K562 (cell line): Measurements from ENCODE around the gene NRCAM. TPM values are rescaled to one million over a fixed set of nuclear protein-coding genes. Genes with fewer than 3 reads are reported as not detected.

Source experiments
- LEF1 ChIP-seq: fragments of 450-650 bp; IDR thresholded peaks from 2 replicates; pipeline ENCODE4 v1.6.1; 2016; ENCODE audit warnings: mild to moderate bottlenecking
- ZNF830 ChIP-seq: fragments of 250-450 bp; sonication (Bioruptor Pico); IDR thresholded peaks from 2 replicates; pipeline ENCODE4 v1.5.0; 2021; ENCODE audit warnings: mild to moderate bottlenecking
- polyA plus RNA-seq, 8 experiments: library from polyadenylated mRNA; depleted of rRNA in 4 of 8; stranded (reverse) in 5 of 8; unstranded in 3 of 8; fragments of >200 nt; fragmentation: Nextera tagmentation in 2 of 8; fragmentation: Illumina TruSeq in 1 of 8; extraction: Ambion mirVana in 2 of 8; extraction: Trizol in 1 of 8; gene quantifications; 2 replicates each; pipeline versions ENCODE4 v1.2.1 to v1.2.3, GENCODE V29; 2011 to 2014; ENCODE audit warnings: inconsistent platforms in 1 of 8, missing spikeins in 1 of 8
- total RNA-seq, 7 experiments: library from RNA; depleted of rRNA in 6 of 7; stranded (reverse); fragments of >200 nt in 6 of 7; fragmentation: Illumina TruSeq in 2 of 7; extraction: Trizol in 2 of 7; gene quantifications; 2 replicates each; pipeline versions ENCODE4 v1.2.1 to v1.2.3, GENCODE V29; 2011 to 2021; ENCODE audit warnings: low replicate concordance in 1 of 7
- TF ChIP-seq, protein P1 (sequence below): fragments of 200-600 bp; sonication (generic); IDR thresholded peaks from one replicate; pipeline ENCODE4 v1.6.1; 2012; ENCODE audit warnings: mild to moderate bottlenecking, low read depth, low read length, inconsistent platforms
- TF ChIP-seq, protein P2 (sequence below), 2 experiments: fragments of 450-650 bp in 1 of 2; sonication (generic) in 1 of 2; formaldehyde crosslinking; conservative IDR thresholded peaks; 2 replicates each; pipeline versions ENCODE4 v1.4.0 to v1.8.1; 2020 to 2022; ENCODE audit warnings: mild to moderate bottlenecking in 1 of 2, missing genetic modification reagents in 1 of 2

NRCAM gene
- total and polyA plus RNA-seq, 9 of the 15 experiments (the other 6 are each of a cell fraction or from before 2014, with no cell fraction given), result 0.03 to 0.54 (median 0.12) TPM; not detected in 1

- TF ChIP-seq, protein P1, sequence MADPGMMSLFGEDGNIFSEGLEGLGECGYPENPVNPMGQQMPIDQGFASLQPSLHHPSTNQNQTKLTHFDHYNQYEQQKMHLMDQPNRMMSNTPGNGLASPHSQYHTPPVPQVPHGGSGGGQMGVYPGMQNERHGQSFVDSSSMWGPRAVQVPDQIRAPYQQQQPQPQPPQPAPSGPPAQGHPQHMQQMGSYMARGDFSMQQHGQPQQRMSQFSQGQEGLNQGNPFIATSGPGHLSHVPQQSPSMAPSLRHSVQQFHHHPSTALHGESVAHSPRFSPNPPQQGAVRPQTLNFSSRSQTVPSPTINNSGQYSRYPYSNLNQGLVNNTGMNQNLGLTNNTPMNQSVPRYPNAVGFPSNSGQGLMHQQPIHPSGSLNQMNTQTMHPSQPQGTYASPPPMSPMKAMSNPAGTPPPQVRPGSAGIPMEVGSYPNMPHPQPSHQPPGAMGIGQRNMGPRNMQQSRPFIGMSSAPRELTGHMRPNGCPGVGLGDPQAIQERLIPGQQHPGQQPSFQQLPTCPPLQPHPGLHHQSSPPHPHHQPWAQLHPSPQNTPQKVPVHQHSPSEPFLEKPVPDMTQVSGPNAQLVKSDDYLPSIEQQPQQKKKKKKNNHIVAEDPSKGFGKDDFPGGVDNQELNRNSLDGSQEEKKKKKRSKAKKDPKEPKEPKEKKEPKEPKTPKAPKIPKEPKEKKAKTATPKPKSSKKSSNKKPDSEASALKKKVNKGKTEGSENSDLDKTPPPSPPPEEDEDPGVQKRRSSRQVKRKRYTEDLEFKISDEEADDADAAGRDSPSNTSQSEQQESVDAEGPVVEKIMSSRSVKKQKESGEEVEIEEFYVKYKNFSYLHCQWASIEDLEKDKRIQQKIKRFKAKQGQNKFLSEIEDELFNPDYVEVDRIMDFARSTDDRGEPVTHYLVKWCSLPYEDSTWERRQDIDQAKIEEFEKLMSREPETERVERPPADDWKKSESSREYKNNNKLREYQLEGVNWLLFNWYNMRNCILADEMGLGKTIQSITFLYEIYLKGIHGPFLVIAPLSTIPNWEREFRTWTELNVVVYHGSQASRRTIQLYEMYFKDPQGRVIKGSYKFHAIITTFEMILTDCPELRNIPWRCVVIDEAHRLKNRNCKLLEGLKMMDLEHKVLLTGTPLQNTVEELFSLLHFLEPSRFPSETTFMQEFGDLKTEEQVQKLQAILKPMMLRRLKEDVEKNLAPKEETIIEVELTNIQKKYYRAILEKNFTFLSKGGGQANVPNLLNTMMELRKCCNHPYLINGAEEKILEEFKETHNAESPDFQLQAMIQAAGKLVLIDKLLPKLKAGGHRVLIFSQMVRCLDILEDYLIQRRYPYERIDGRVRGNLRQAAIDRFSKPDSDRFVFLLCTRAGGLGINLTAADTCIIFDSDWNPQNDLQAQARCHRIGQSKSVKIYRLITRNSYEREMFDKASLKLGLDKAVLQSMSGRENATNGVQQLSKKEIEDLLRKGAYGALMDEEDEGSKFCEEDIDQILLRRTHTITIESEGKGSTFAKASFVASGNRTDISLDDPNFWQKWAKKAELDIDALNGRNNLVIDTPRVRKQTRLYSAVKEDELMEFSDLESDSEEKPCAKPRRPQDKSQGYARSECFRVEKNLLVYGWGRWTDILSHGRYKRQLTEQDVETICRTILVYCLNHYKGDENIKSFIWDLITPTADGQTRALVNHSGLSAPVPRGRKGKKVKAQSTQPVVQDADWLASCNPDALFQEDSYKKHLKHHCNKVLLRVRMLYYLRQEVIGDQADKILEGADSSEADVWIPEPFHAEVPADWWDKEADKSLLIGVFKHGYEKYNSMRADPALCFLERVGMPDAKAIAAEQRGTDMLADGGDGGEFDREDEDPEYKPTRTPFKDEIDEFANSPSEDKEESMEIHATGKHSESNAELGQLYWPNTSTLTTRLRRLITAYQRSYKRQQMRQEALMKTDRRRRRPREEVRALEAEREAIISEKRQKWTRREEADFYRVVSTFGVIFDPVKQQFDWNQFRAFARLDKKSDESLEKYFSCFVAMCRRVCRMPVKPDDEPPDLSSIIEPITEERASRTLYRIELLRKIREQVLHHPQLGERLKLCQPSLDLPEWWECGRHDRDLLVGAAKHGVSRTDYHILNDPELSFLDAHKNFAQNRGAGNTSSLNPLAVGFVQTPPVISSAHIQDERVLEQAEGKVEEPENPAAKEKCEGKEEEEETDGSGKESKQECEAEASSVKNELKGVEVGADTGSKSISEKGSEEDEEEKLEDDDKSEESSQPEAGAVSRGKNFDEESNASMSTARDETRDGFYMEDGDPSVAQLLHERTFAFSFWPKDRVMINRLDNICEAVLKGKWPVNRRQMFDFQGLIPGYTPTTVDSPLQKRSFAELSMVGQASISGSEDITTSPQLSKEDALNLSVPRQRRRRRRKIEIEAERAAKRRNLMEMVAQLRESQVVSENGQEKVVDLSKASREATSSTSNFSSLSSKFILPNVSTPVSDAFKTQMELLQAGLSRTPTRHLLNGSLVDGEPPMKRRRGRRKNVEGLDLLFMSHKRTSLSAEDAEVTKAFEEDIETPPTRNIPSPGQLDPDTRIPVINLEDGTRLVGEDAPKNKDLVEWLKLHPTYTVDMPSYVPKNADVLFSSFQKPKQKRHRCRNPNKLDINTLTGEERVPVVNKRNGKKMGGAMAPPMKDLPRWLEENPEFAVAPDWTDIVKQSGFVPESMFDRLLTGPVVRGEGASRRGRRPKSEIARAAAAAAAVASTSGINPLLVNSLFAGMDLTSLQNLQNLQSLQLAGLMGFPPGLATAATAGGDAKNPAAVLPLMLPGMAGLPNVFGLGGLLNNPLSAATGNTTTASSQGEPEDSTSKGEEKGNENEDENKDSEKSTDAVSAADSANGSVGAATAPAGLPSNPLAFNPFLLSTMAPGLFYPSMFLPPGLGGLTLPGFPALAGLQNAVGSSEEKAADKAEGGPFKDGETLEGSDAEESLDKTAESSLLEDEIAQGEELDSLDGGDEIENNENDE, result no peak
- TF ChIP-seq, protein P2, sequence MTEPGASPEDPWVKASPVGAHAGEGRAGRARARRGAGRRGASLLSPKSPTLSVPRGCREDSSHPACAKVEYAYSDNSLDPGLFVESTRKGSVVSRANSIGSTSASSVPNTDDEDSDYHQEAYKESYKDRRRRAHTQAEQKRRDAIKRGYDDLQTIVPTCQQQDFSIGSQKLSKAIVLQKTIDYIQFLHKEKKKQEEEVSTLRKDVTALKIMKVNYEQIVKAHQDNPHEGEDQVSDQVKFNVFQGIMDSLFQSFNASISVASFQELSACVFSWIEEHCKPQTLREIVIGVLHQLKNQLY (CRISPR knock-in tag; conservative IDR thresholded peaks at IDR 0.05), result 0 out of 4 replicates have a peak, but pooled peaks of 1 of the 2 experiments have one; percentile 61
- no peak for TF ChIP-seq ZNF830 (CRISPR knock-in tag)
- peak; percentile 47; the same call in 1 of the 2 replicates for TF ChIP-seq LEF1
Observed at GRCh38 chr7:108109221-108109908, 346.9 kb downstream of the NRCAM start (continued).
